COR-L47 (cell line): Measurements from ENCODE around the gene ZNF816.
"Not testable (repeated sequence)": the region's sequence is repeated elsewhere in the genome, so short reads cannot be mapped to it uniquely, and the experiment has no call there.

Source experiments
- DNase-seq: peaks from one replicate; lab custom pipeline; 2025; lab: John Stamatoyannopoulos, UW

Gene ZNF816

DNA sequence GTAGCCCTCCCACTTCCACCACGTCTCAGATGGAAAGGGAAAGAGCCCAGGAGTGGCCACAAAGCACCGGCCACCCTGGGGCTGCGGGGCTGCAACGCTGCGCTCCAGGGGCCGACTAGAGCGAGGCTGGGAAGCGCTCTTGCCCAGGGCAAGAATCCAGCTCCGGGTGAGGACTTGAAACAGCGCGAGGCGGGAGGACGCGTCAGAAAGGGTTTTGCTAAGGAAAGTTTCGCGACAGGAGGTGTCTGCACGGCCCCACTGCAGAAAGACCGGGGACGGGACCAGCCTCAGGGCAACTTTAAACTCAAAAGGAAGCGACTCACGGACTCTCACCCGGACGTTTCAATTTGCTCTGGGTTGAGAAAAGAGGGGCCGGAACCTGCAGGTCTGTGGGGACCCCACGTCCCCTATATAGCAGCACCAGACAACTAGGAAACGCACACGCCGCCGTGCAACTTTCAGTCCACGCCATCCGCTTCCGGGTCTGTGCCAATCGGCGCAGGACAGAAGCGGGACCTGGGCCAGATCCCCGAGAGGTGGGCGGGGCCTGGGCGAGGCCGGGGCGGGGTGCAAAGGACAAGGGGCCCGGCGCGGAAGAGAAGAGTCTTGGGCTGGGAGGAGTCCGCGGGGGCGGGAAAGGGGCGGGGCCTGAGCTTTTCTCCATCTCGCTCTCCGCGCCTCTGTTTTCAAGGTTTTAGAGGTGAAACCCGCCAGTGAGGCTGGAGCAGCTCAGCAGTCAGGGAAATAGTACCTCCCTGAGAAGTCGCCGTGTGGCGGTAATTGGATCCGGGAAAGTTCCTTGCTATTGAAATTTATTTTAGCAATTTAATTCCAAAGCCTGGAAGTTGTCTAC is at the start of gene ZNF816:
TSS of gene ZNF816 (minus strand) at position 488 of the 853 bp plus-strand sequence. CDS start 6,792 bp downstream, outside the sequence.
- peak; percentile 92 for DNase-seq

DNA sequence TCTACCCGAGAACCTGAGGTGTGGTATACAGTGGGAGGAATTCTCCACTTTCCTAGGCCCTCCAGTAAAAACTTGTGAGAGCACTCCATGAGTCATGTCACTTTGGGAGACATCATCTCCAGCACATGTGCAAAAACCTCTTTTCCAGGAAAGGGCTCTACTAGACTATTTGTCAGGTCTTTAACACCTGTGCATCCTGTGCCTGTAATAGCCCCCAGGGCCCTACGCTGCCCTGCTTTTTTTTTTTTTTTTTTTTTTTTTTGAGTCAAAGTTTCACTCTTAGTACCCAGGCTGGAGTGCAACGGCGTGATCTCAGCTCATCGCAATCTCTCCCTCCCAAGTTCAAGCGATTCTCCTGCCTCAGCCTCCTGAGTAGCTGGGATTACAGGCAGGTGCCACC is 49.3 kb upstream of the ZNF816 start:
- no peak for DNase-seq

DNA sequence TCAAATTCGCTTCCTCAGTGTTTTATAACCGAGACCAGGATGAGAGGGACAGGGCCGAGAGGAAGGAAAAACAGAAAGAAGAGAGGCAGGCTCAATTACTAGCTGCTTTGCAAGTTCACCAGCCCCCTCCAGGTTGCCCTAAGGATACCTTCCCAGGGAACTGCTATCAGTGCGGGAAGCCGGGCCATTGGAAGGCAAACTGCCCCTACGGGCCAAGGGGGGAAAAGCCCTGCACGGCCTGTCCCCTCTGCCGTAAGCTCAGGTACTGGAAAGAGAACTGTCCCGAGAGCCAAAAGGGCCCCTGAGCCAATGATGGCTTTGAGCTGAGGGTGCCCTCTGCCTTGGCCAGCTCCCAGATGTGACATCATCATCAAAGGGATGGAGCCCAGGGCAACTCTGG is 47.8 kb upstream of the ZNF816 start:
- DNase-seq = no peak

DNA sequence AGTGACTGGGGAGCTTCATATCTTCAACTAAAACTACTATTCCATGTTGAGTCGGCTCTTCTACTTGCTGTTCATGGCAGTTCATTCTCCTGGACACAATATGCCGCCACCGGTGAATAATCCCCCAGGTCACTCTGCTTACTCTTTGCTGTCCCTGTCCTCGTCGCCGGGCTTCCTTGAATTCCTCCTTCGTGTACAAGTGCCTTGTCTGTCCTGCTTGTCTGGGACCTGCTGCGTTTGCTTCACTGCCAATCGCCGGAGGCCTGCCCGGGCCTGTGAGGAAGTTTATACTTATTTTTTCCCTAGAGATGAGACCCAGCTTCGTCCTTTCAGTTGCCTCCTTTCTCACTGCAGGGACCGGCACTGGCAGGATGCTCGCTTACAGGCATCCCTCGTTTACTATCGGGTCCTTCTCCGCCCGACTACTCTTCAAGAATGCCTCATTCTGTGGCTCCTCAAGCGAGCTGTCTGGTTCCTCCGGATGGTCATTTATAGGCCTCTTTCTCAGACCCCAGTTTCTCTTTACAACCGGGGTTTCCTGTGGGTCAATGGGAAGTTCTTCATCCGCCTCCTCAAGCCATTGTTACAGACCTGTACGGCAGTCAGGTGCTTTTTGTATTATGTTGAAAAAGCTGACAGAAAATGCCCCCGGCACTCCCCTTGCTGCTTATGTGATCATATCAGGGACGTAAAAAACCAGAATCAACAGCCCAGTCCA is 45.5 kb upstream of the ZNF816 start:
- no peak for DNase-seq

DNA sequence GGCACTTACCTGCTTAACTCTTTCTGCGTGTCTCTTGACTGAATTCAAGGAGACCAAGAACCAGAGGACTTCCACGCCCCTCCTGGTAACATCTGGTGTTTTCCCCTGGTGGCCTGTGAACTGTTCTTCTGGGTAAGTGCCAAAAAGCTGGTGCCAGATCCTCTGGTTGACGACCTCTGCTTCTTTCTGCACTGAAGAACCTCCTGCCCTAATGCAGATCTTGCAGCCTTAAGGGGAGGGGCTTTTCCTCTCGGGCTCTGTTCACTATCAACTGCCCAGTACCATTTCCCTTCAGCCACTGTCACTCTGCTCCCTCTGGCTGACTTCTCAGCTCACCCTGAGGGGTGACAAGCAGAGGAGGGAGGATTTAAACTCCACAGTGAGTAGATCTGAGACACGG is 44.9 kb upstream of the ZNF816 start:
- DNase-seq = no peak

DNA sequence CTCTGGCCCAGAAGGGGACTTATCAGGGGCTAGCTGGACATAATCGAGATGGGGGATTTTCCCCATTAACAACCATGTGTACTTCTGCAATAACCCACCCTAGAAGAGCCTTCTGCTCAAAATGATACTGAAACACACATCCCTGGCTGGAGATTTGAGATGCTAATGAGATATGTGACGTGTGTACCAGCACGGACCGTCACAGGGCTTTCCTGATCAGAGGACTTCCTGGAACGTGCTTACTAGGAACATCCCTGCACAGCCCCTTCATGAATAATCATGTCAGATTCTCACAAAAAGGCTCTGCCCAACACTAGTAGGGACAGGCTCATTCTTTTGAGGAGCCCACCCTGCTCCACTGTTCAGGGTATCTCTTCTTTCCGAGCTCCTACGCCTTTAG is 44.5 kb upstream of the ZNF816 start:
- no peak for DNase-seq

DNA sequence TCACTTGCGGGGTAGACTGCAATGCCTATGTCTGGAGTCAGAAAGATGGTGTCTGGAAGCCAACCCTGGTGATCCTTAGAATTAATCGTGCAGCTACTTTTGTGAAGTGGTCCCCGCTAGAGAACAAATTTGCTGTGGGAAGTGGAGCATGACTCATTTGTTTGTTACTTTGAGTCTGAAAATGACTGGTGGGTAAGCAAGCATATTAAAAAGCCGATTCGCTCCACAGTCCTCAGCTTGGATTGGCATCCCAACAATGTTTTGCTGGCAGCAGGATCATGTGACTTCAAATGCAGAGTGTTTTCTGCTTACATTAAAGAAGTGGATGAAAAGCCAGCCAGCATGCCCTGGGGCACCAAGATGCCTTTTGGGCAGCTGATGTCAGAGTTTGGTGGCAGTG is 41.6 kb upstream of the ZNF816 start:
- DNase-seq = no peak

DNA sequence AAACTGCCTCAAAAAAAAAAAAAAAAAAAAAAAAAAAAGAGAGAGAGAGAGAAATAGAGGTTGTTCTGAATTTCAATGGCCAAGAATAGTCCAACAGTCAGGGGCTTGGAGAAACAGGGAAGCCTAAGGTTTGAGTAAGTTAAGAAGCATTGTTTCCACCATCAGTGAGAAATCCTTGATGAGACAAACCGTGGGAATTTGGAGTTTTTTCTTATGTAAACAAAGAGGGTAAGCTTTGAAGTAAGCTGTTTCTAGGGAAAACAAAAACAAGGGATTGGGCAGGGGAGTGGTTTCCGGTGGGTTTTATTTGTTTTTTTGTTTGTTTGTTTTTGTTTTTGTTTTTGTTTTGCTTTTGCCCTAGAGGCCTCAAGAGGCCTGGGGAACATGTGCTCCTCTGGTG is 39.8 kb upstream of the ZNF816 start:
- DNase-seq = no peak

DNA sequence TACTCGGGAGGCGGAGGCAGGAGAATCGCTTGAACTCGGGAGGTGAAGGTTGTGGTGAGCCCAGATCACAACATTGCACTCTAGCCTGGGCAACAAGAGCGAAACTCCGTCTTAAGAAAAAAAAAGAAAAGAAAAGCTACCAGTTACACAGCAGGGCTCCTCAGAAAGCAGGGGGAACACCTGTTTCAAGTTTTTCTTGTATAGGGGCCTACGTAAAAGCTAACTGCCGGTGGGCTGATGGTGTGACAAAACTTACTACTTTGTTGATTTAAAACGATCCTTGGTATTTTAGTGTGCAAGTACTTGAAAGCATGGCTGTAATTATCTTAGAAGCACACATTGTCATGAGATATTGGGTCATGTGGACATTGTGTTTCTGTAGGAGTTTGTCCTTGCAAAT is 35.3 kb upstream of the ZNF816 start:
- DNase-seq = no peak

DNA sequence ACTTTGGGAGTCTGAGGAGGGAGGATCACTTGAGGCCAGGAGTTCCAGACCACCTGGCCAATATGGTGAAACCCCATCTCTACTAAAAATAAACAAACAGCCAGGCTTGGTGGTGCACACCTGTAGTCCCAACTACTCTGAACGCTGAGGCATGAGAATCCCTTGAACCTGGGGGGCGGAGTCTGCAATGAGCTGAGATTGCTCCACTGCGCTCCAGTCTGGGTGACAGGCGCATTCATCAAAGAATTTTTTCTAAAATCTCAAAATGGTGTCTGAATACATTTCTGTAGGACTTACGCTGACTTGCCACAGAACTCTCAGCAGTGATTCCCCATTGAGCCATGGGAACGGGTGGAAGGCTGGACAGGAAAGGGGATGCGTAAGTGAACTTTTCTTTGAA is 33.0 kb upstream of the ZNF816 start:
- DNase-seq = no peak

DNA sequence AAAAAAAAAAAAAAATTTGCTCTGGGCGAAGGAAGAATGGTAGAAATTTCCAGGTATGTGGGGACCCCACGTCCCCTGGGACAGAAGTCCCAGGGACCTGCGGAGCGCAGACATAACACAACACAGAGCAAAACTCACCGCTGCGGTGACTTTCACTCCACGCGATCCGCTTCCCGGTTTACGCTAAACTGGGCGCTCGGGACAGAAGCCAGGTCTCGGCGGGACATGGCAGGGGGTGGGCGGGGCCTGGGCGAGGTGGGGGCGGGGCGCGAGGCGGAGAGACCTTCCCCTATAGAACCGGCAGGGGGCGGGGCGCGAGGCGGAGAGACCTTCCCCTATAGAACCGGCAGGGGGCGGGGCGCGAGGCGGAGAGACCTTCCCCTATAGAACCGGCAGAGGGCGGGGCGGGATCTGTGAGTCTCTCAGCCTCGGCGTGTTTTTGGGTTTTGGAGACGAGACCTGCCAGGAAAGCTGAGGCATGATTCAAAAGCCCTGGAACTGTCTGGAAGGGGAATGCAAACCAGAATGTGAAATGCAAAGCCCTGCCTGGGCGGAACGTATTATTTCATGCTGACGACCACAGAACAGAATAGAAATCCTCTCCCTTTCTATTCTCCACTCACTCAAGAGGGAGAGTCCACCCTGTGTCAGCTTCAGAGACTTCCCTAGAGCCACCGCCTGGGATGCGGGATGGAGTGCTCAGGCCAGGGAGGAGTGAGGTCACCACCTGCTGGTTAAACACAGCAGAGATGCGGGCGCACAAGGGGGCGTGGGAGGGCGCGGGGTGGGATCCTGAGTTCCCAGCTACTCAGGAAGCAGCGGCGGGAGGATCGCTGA is 30.9 kb upstream of the ZNF816 start:
- DNase-seq = peak; percentile 35

DNA sequence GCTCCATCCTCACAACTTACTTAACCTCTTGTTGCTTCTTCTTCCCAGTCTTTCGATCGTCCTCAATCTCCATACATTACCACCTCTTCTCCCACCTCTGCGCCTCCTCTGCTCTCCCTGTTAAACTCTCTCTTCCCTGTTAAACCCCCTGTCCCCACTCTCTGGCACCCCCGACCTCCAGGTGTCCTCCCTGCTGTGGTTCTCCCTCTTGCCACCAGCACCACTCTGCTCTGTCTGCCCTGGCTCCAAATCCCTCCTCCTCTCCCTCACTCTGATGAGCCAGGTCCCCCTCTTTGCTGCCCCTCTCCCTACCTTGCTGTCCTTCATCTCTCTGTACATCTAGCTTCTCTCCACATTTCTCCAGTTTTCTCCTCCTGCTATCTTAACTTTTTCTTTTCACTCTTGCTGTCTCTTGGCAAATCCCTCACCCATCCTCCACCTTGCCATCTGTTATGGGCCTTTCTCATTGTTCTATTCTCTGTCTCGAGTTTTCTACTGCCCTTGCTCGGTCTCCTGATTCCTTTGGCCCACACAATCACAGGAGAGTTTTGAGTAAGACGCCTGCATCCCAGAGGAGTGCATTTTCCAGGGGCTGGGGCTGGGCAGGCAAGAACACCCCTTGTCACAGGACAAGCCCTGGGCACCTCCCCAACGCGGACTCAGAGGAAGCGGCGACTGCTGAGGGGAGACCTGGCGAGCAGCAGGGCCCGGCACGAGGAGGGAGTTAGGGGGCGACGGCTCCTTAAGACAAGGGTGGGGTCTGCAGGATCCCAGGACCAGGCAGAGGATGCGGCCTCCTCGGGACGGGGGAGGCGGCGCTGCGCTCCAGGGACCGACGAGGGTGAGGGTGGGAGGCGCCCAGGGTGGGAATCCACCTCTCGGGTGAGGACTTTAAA is 29.7 kb upstream of the ZNF816 start:
- no peak for DNase-seq

DNA sequence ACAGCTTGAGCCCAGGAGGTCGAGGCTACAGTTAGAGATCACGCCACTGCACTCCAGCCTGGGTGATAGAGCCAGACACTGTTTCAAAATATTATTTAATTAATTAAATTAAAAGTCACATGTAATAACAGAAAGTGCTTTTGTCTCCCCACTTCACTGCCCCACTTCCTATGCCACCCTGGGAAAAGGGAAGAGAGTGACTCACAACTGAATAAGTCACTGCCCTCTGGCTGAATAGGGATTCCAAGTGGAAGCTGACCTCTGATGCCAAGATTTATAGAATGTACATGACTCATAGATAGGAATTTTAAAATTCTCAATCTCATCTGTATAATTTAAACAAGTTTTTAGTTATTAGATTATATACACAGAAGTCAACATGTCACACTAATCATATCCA is 28.8 kb upstream of the ZNF816 start:
- DNase-seq = no peak

DNA sequence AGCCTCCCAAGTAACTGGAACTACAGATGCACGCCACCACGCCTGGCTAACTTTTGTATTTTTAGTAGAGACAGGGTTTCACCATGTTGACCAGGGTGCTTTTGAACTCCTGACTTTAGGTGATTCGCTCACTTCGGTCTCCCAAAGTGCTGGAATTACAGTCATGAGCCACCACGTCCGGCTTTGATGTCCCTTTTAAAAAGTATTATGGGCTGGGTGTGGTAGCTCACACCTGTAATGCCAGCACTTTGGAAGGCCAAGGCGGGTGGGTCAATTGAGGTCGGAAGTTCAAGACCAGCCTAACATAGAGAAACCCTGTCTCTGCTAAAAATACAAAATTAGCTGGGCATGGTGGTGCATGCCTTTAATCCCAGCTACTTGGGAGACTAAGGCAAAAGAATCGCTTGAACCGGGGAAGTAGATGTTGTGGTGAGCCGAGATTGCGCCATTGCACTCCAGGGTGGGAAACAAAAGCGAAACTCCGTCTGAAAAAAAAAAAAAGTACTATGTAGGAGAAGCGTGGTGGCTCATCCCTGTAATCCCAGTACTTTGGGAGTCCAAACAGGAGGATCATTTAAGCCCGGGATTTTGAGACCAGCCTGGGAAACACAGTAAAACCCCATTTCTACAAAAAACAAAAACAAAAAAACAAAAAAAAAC is 28.2 kb upstream of the ZNF816 start:
- no peak for DNase-seq

DNA sequence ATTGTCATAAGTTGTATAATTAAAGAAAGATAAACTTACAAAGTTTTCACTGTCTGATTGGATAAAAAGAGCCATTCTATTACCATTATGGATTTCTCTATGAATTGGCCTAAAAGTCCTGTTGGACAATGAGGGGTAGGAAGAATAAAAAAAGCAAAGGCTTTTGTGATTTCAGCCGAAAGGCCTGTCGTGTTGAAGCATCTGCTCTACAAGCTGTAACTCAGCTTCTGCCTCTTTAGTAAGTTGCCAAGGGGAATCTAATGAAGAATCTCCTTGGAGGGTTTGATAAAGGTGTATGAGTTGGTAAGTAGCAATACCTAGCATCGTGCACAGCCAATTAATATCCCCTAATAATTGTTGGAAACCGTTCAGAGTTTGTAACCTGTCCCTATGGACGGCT is 25.8 kb upstream of the ZNF816 start:
- no peak for DNase-seq

DNA sequence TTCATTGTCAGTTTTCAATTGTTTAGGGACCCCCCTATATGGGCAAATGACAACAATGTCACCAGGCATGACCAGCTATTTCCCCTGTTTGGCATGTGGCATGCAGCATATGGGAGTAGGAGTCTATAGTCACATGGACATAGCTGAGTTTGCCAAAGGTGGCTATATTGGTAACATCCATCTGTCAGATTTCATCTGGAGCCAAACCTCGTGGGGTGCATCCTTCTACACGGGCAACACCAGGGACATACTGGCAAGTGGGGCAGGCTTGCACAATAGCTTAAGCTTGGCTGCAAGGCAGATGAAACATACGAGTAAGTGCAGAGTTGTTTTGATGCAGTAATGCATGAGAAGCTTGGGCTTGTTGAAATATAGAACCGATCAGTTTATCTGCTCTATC is 24.5 kb upstream of the ZNF816 start:
- no peak for DNase-seq

DNA sequence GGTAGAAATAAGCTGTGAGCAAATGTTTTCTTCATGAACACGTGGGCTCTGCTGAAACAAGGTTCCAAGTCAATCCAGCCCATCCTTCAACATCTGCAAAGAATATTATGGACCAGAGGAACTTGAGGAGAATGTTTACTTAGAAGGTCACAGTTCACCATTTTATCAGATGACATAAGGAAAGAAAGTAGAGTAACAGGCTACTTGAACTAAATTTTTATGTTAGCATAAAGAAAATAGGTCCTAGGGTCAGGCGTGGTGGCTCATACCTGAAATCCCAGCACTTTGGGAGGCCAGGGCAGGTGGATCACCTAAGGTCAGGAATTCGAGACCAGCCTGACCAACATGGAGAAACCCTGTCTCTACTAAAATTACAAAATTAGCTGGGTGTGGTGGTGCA is 20.5 kb upstream of the ZNF816 start:
- DNase-seq = not testable (repeated sequence)

DNA sequence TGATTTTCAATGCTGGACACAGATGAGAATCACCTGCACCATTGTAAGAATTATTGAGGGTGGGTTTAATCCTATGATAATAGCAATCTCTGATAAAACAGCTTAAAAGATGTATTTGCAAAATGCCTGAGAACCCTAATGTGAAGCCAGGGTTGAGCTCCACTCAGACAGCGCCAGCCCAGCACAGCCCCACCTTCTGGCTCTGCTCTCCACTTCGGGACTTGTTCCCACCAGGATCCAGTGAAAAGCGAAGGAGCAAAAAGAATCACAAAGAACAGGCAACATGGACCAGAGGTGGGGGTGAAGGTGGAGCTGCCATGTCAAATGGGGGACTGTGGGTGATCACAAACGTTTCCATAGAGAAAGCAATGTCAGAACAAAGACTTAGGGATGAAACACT is 18.6 kb upstream of the ZNF816 start:
- no peak for DNase-seq

DNA sequence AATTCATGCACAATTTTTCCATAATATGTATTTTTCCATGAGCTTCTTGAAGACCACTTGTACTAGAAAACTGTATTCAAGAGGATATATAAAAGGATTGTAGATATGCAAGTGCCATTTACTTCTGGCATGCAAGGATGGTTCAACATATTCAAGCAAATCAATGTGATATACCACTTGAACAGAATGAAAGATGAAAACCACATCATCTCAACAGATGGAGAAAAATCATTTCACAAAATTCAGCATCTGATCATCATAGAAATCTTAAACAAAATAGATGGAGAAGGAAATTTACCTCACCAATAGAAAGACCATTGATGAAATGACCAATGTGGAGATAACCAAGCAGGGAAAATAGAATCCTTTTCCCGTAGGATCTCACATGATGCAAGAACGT is 5.1 kb upstream of the ZNF816 start:
- DNase-seq = no peak

DNA sequence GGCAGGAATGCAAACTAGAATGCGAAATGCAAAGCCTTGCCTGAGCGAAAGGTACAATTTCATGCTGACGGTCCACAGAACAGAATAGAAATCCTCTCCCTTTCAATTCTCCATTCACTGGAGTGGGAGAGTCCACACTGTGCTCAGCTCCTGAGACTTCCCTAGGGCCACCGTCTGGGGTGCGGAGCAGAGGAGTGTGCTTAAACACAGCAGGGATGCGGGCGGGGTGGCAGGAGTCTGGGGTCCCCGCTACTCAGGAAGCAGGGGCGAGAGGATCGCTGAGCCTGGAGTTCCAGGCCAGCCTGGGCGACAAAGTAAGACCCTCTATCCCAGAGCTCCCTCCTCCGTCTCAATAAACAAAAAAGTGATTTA is 552 bp upstream of the ZNF816 start:
- no peak for DNase-seq

DNA sequence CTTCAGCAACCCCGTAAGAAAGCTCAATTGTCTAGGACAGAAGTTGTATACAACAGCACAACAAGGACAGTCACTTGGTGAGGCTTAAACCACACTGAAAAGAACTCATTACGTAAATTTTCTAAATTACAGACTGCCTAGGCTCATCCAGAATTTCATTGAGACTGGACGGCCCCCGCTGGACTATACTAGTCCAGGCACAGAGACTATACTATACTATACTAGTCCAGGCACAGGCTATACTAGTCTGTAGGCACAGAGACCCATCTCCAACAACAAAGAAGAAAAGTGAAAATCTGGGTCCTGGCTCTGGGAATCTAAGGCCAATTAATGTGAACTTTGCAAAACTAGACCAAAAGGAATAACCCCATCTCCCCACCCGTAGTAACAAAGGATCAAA is 700 bp downstream of the ZNF816 start:
- no peak for DNase-seq
